Esophagus squamous epithelium (tissue), 4 donors: ENCODE data around the gene TCF15.

ENCODE experiments used
- CTCF ChIP-seq, 6 experiments: fragments of 450-650 bp in 4 of 6; fragments of 200-600 bp in 2 of 6; sonication (generic) in 2 of 6; IDR thresholded peaks; one replicate each; pipeline ENCODE4 v1.5.1; 2016 to 2019; ENCODE audit warnings: antibody characterized with exemption in 6 of 6, mild to moderate bottlenecking in 4 of 6, moderate library complexity in 4 of 6
- POLR2A ChIP-seq, 4 donors: fragments of 450-650 bp; IDR thresholded peaks; one replicate each; pipeline ENCODE4 v1.6.1; 2017; ENCODE audit warnings: antibody characterized with exemption in 4 of 4, mild to moderate bottlenecking in 4 of 4, moderate library complexity in 3 of 4

DNA sequence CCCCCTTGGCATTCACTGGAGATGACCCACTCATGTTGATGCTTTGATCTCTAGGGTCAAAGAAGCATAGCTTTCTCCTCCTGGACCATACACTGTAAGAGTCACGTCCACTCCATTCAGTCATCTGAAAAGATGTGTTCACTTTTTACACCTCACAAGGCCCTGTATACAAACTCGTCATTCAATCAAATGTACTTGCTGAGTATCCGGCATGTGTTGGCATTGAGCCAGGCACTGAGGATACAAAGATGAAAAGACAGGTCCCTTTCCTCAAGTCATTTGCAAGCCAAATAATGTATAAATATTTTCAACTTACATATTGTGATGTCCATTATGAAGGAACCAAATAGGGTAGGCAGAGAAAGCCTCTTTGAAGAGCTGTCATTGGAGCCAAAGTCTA is 34.0 kb downstream of the TCF15 start:
- TF ChIP-seq CTCF (IDR thresholded peaks at IDR 0.05) (no peak), POLR2A (IDR thresholded peaks at IDR 0.05) (no peak)
